WTC11 (cell line): ENCODE measurements around the gene NRXN3.

Experiments
- CREB1 ChIP-seq: sonication (generic); formaldehyde crosslinking; IDR thresholded peaks from 2 replicates; pipeline ENCODE4 v1.8.0; 2023; ENCODE audit warnings: mild to moderate bottlenecking, missing genetic modification reagents
- CTCF ChIP-seq: fragments of 200-600 bp; IDR thresholded peaks from 2 replicates; pipeline ENCODE4 v1.8.0; 2022; ENCODE audit warnings: antibody characterized with exemption
- NR1H2 ChIP-seq: sonication (generic); formaldehyde crosslinking; IDR thresholded peaks from 2 replicates; pipeline ENCODE4 v1.9.0; 2021; ENCODE audit warnings: mild to moderate bottlenecking, moderate library complexity, missing genetic modification reagents
- NR2C2 ChIP-seq: sonication (generic); formaldehyde crosslinking; IDR thresholded peaks from 2 replicates; pipeline ENCODE4 v1.8.0; 2022; ENCODE audit warnings: mild to moderate bottlenecking, missing genetic modification reagents
- USF2 ChIP-seq: sonication (generic); formaldehyde crosslinking; IDR thresholded peaks from 2 replicates; pipeline ENCODE4 v1.8.1; 2023; ENCODE audit warnings: mild to moderate bottlenecking, missing genetic modification reagents, moderate library complexity
- ZNF281 ChIP-seq: sonication (generic); formaldehyde crosslinking; IDR thresholded peaks from 2 replicates; pipeline ENCODE4 v1.8.0; 2023; ENCODE audit warnings: mild to moderate bottlenecking, missing genetic modification reagents
- ZNF512 ChIP-seq: sonication (generic); formaldehyde crosslinking; IDR thresholded peaks from 2 replicates; pipeline ENCODE4 v1.8.1; 2022; ENCODE audit warnings: missing genetic modification reagents, borderline replicate concordance
- TF ChIP-seq, protein P1 (sequence below): sonication (generic); formaldehyde crosslinking; IDR thresholded peaks from 2 replicates; pipeline ENCODE4 v1.8.1; 2023; ENCODE audit warnings: mild to moderate bottlenecking, missing genetic modification reagents
- TF ChIP-seq, protein P2 (sequence below): fragments of 250-450 bp; sonication (Bioruptor Pico); IDR thresholded peaks from 2 replicates; pipeline ENCODE4 v1.9.0; 2021; ENCODE audit warnings: mild to moderate bottlenecking

DNA sequence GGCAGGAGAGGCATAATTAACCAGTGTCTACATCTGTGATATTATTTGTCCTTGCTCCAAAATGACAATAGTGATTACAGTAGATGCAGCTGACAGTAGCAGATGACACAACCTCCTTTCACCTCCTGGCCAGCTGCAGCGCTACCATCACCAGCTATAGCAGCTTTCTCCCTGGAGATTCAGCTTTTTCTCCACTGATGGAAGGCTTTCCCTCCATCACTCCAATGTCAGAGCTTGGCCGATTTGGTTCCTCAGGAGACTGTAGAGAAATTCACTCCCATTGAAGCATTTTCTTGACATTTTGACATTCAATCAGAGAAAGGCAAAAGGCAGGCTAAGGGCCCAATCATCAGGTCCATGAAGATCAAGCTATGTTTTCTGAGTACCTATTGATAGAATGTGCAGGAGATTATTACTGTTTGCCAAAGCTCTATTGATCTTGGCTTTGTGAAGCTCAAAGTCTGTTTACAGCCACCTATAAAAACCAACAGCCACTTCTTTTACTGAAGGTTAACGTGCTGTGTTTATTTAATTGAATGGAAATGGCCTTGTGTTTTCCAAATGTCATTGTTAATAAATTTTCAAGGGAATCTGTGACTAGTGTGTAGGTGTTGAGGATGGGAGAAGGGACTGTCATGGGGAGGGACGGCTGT, 1256.1 kb downstream of the NRXN3 start:
- no peak for TF ChIP-seq CTCF
- no peak for TF ChIP-seq NR2C2 (CRISPR knock-in tag)
- TF ChIP-seq, protein P1, sequence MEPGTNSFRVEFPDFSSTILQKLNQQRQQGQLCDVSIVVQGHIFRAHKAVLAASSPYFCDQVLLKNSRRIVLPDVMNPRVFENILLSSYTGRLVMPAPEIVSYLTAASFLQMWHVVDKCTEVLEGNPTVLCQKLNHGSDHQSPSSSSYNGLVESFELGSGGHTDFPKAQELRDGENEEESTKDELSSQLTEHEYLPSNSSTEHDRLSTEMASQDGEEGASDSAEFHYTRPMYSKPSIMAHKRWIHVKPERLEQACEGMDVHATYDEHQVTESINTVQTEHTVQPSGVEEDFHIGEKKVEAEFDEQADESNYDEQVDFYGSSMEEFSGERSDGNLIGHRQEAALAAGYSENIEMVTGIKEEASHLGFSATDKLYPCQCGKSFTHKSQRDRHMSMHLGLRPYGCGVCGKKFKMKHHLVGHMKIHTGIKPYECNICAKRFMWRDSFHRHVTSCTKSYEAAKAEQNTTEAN: no peak
- TF ChIP-seq, protein P2, sequence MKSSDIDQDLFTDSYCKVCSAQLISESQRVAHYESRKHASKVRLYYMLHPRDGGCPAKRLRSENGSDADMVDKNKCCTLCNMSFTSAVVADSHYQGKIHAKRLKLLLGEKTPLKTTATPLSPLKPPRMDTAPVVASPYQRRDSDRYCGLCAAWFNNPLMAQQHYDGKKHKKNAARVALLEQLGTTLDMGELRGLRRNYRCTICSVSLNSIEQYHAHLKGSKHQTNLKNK (CRISPR knock-in tag): no peak
- TF ChIP-seq ZNF512 (CRISPR knock-in tag): no peak
- TF ChIP-seq CREB1 (CRISPR knock-in tag): no peak
- TF ChIP-seq USF2 (CRISPR knock-in tag): no peak
- TF ChIP-seq ZNF281 (CRISPR knock-in tag): no peak
- TF ChIP-seq NR1H2: no peak
